GM13977 (cell line): ENCODE results near the gene CCL4L2.
"Not testable (repeated sequence)": the region's sequence is repeated elsewhere in the genome, so short reads cannot be mapped to it uniquely, and the experiment has no call there.

ENCODE experiments used
- DNase-seq: peaks from one replicate; pipeline ENCODE4 v3.0.0; 2012; ENCODE audit warnings: low spot score
- CTCF ChIP-seq: IDR thresholded peaks from 2 replicates; pipeline ENCODE4 v1.5.1; 2012; ENCODE audit warnings: mild to moderate bottlenecking, control low read depth; ENCODE audit not compliant: insufficient read depth; ENCODE audit errors: extremely low read depth, missing control alignments
- in situ Hi-C: fragments of 300-500 bp; cut with MboI; formaldehyde crosslinking; loops from one replicate; pipeline ENCODE4 v1.12.0; 2022; ENCODE audit warnings: low sequenced_read_pairs, low pct_unique_long_range_greater_than_20kb, mixed read lengths, inconsistent platforms; ENCODE audit not compliant: unreplicated experiment

Gene CCL4L2

DNA sequence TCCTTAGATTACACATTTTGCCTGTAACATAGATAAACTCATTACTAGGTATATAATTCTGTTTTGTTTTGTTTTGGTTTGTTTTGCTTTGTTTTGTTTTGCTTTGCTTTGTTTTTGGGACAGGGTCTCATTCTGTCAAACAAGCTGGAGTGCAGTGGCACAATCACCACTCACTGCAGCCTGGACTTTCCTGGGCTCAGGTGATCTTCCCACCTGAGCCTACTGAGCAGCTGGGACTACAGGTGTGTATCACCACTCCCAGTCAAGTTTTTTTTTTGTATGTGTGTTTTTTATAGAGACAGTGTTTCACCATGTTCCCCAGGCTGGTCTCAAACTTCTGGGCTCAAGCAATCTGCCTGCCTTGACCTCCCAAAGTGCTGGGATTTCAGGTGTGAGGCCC is 1.3 kb upstream of the CCL4L2 start:
- DNase-seq, result no peak
- in situ Hi-C loops, result no loop called here
- TF ChIP-seq CTCF, result no peak

DNA sequence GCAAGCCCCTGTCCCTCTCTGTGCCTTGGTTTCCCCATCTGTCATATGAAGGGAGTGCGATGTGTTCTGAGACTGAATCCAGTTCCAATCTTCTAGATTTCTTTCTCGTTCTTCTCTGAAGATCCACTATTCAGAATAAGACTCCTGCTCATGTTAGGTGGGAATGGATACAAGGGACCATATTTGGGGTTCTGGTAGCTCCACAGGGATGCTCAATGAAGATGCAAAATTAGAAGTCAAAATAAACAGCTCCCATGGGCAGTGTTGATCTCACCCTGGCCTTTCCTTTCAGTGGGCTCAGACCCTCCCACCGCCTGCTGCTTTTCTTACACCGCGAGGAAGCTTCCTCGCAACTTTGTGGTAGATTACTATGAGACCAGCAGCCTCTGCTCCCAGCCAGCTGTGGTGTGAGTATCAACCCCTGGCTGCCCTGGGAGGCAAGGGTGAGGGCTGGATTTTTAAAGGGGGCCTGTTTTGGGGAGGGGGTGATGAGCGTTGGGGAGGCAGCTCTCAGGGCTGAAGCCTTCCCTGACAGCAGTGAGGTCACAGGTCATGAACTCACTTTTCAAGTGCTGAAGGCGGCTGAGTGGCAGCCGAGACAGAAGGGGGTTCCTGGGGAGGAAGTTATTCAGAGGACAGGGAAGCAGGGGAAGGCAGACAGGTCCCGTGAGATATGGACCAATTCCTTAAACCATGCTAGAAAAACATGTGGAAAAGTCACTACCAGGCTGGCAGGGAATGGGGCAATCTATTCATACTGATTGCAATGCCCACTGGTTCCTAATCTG is 815 bp downstream of the CCL4L2 start:
- in situ Hi-C loops, DNase-seq: not testable (repeated sequence)

- in situ Hi-C loops, result no loop called here
- no peak for TF ChIP-seq CTCF
- no peak for DNase-seq
Observed at GRCh38 chr17:36212272-36212605, 1.4 kb downstream of the CCL4L2 start.

DNA sequence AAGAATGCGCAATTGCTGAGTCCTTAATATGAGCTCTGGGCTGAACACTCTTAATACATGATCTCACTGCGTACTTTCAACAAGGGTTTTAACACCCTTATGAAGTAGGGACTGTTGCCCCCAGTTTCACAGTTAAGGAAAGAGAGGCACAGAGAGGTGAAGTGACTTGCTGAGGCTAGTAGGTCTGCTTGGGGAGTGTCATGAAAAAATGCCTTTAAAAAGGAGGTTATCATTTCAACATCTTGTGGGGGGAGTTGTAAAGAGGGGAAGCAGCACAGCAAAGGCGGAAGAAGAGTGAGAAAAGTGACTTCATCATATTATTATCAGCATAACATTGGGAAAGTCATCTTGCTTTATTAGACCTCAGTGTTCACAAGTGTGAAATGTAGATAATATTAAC is 2.1 kb downstream of the CCL4L2 start:
- in situ Hi-C loops, result no loop called here
- DNase-seq, result no peak
- TF ChIP-seq CTCF, result no peak

GRCh38 chr17:36213695-36214094 is 2.8 kb downstream of the CCL4L2 start:
- in situ Hi-C loops, result no loop called here
- TF ChIP-seq CTCF, result no peak
- no peak for DNase-seq

GRCh38 chr17:36214918-36215317 is 4.1 kb downstream of the CCL4L2 start:
- no peak for TF ChIP-seq CTCF
- in situ Hi-C loops, result no loop called here
- no peak for DNase-seq

DNA sequence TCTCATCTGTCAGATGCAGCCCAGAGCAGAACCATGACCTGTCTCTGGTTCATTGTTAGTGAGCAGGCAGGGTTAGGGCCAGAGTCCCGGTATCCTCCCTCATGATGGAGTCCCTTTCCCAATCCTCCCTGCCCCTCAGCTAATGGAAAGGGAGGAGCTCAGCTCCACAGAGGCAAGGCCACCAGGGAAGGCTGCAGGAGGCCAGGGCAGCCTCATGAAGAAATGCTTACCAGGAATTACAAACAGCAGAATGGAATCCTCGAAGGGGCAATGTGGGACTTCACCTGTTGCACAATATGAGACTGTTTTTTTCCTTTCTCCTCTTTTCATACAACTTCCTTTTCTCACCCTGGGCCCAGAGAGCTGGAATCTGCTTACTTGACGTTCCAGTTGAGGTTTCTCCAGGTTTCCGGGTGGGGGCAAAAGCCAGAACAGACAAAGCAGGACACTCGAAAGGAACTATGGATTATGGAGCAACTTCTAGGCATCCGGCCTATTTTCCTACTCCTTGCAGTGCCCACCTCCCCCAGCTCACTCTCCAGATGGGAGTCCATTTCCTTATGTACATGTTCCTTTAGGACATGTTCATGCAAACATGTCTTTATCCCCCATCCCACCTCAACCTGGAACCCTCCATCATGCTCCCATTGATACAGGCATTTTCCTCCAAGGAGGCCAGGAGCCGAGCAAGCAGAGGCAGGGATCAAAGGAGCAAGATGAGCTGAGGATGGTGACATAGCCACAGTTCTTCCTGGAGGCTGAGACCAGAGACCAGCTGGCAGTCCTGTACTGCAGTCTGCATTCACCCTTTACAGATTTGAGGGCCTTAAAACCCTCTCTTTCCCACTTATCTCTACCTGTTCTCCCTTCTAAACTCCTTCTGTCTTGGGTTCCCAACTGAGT is 4.8 kb downstream of the CCL4L2 start:
- DNase-seq, in situ Hi-C loops: not testable (repeated sequence)

DNA sequence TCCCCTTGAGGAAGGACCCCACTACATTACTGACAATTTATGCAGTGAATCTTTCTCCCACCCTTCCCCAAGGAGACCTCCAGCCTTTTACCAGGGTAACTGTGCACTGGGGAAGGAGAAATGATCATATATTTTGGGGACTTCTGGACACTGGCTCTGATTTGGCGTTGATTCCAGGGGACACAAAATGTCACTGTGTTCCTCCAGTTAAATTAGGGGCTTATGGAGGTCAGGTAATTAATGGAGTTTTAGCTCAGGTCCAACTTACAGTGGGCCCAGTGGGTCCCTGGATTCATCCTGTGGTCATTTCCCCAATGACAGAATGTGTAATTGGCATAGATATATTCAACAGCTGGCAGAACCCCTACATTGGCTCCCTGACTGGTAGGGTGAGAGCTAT is 8.7 kb downstream of the CCL4L2 start:
- in situ Hi-C loops, DNase-seq: not testable (repeated sequence)

DNA sequence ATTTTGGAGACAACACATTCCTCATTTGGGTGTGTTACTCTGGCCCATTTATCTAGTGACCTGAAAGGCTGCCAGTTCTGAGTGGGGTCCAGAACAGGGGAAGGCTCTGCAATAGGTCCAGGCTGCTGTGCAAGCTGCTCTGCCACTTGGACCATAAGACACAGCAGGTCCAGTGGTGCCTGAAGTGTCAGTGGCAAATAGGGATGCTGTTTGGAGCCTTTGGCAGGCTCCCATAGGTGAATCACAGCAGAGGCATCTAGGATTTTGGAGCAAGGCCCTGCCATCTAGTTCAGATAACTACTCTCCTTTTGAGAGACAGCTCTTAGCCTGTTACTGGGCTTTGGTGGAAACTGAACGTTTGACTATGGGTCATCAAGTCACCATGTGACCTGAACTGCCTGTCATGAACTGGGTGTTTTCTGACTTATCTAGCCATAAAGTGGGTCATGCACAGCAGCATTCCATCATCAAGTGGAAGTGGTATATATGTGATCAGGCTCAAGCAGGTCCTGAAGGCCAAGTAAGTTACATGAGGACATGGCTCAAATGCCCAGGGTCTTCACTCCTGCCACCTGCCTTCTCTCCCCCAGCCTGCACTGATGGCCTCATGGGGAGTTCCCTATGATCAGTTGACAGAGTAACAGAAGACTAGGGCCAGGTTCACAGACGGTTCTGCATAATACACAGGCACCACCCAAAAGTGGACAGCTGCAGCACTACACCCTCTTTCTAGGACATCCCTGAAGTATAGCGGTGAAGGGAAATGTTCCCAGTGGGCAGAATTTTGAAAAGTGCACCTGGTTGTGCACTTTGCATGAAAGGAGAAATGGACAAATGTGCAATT is 10.1 kb downstream of the CCL4L2 start:
- DNase-seq, in situ Hi-C loops: not testable (repeated sequence)

GRCh38 chr17:36221581-36222100 is 10.8 kb downstream of the CCL4L2 start:
- in situ Hi-C loops, DNase-seq: not testable (repeated sequence)

DNA sequence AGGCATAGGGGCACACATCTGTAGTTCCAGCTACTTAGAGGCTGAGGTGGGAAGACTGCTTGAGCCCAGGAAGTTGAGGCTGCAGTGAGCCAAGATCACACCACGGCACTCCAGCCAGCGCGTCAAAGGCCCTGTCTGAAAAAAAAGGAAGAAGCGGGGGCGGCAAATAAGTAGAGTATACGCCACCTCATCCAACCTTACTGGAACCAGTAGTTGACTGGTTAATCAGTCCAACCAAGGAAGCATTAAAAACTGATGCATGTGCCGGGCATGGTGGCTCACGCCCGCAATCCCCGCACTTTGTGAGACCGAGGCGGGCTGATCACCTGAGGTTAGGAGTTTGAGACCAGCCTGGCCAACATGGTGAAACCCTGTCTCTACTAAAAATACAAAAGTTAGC is 12.1 kb downstream of the CCL4L2 start:
- DNase-seq, in situ Hi-C loops: not testable (repeated sequence)
